Epithelial cell of proximal tubule (primary cell): ENCODE results near the gene ATF1. TPM values are rescaled to one million over a fixed set of nuclear protein-coding genes. Genes with fewer than 3 reads are reported as not detected.
"Not testable (repeated sequence)": the region's sequence is repeated elsewhere in the genome, so short reads cannot be mapped to it uniquely, and the experiment has no call there.

ENCODE experiments used
- DNase-seq: peaks from one replicate; pipeline ENCODE4 v3.0.0-alpha.2; 2011; ENCODE audit warnings: low read depth
- H3K4me3 ChIP-seq: 2 replicates; pipeline ENCODE4 v1.5.1; 2011; ENCODE audit warnings: low read depth, mild to moderate bottlenecking, low read length
- total RNA-seq: library from RNA; depleted of rRNA; stranded (reverse); fragments of >200 nt; gene quantifications from 2 replicates; pipeline ENCODE4 v1.2.3, GENCODE V29; 2015
- TF ChIP-seq, protein P1 (sequence below): conservative IDR thresholded peaks from 2 replicates; pipeline ENCODE4 v1.5.1; 2012; ENCODE audit warnings: low read depth, mild to moderate bottlenecking, low read length

The ATF1 gene
- total RNA-seq, 1 donor from 2014 or later = 7.8 TPM

DNA sequence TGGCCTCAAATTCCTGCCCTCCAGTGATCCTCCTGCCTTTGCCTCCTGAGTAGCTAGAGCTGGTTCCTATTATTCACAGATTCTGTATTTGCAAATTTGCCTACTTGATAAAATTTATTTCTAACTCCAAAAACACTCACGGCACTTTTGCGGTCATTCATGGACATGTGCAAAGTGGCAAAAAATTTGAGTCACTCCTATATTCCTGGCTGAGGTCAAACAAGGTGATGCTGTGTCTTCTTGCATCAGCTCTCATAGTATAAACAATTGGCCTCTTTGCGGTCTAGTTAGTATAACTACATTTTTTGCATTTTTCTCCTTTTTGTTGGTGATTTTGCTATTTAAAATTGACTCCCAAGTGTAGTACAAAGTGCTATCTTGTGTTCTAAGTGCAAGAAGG lies 24.7 kb downstream of the ATF1 start:
- DNase-seq = no peak
- no peak overlapping the region for H3K4me3 ChIP-seq
- TF ChIP-seq, protein P1, sequence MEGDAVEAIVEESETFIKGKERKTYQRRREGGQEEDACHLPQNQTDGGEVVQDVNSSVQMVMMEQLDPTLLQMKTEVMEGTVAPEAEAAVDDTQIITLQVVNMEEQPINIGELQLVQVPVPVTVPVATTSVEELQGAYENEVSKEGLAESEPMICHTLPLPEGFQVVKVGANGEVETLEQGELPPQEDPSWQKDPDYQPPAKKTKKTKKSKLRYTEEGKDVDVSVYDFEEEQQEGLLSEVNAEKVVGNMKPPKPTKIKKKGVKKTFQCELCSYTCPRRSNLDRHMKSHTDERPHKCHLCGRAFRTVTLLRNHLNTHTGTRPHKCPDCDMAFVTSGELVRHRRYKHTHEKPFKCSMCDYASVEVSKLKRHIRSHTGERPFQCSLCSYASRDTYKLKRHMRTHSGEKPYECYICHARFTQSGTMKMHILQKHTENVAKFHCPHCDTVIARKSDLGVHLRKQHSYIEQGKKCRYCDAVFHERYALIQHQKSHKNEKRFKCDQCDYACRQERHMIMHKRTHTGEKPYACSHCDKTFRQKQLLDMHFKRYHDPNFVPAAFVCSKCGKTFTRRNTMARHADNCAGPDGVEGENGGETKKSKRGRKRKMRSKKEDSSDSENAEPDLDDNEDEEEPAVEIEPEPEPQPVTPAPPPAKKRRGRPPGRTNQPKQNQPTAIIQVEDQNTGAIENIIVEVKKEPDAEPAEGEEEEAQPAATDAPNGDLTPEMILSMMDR = no peak

DNA sequence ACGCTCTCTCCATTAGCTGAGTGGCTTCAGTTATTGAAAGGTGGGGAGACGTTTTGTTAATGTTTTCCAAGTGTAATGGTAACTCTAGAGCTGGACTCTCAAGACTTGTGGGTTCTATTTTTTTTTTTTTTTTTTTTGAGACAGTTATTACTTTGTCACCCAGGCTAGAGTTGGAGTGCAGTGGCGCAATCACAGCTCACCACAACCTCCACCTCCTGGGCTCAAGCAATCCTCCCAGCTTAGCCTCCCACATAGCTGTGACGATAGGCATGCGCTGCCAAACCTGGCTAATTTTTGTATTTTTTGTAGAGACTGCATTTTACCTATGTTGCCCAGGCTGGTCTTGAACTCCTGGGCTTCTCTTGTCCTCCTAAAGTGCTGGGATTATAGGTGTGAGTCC lies 26.2 kb downstream of the ATF1 start:
- no peak overlapping the region for H3K4me3 ChIP-seq
- no peak for DNase-seq
- TF ChIP-seq, protein P1 = no peak

DNA sequence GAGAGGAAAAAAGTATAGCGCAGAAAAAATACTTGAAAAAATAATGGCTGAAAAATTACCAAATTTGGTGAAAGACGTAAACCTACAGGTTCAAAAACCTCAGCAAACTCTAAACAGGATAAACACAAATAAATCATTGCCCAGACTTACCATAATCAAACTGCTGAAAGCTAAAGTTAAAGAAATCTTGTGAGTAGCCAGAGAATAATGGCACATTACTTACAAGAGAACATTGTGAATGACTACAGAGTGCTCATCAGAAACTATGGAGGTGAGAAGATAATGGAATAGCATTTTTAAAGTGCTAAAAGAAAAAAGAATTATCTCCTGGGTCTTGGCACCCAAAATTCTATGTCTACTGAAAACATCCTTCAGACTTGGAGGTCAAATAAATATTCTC lies 36.0 kb downstream of the ATF1 start:
- no peak overlapping the region for H3K4me3 ChIP-seq
- no peak for DNase-seq
- TF ChIP-seq, protein P1 = no peak

DNA sequence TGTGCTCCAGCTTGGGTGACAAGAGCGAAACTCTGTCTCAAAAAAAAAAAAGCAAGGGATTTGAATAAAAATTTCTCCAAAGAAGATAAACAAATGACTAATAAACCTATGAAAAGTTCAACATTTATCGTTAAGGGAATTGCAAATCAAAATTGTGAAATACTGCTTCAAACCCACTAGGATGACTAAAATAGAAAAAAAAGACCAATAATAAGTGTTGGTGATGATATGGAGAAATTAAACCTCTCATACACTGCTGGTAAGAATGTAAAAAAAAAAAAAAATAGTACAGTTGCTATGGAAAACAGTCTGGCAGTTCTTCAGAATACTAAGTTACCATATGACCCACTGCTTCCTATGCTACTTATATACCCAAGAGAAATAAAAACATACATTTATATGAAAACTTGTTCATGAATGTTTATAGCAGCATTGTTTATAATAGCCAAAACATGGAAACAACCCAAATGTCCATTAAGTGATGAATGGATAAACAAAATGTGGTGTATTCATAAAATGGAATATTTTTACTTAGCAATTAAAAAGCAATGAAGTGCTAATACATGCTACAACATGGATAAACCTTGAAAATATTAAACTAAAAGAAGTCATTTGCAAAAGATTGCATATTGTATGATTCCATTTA lies 39.5 kb downstream of the ATF1 start:
- DNase-seq = no peak
- H3K4me3 ChIP-seq = no peak overlapping the region
- TF ChIP-seq, protein P1 = no peak

DNA sequence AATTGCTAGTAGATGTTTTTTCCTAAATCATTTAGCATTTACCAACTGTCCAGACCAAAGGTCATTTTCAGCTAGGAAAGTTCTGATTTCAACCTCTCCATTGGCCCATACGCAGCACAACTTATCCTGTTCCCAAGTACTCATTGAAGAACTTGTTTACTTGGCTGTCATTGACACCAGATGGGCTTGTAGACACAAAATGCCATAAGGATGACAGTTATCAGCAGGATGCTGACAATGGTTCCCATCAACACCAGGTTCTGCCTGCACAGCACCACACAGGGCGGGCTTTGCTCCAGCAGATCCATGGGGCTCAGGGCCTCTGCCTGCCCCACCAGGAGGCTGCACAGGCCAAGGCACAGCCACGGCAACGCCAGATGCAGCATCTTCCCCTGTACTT lies 42.3 kb downstream of the ATF1 start:
- TF ChIP-seq, protein P1 = no peak
- DNase-seq = no peak
- no peak overlapping the region for H3K4me3 ChIP-seq

DNA sequence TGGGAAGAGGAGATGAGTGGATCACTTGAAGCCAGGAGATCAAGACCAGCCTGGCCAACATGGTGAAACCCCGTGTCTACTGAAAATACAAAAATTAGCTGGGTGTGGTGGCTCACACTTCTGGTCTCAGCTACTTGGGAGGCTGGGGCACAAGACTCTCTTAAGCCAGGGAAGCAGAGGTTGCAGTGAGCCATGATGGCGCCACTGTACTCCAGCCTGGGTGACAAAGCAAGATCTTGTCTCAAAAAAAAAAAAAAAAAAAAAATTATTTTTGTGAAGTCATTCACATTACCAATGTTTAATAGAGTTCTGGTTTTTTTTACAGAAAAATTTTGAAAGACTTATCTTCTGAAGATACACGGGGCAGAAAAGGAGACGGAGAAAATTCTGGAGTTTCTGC lies 45.2 kb downstream of the ATF1 start:
- not testable (repeated sequence) for H3K4me3 ChIP-seq, DNase-seq

DNA sequence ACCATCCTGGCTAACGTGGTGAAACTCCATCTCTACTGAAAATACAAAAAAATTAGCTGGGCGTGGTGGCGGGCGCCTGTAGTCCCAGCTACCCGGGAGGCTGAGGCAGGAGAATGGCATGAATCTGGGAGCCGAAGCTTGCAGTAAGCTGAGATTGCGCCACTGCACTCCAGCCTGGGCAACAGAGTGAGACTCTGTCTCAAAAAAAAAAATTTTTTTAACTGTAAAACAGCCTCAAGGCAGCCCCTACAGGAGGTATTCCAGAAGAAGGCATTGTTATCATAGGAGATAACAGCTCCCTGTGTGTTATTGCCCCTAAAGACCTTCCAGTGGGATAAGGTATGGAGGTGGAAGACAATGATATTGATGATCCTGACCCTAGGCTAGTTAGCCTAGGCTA lies 51.0 kb downstream of the ATF1 start:
- DNase-seq, H3K4me3 ChIP-seq: not testable (repeated sequence)

DNA sequence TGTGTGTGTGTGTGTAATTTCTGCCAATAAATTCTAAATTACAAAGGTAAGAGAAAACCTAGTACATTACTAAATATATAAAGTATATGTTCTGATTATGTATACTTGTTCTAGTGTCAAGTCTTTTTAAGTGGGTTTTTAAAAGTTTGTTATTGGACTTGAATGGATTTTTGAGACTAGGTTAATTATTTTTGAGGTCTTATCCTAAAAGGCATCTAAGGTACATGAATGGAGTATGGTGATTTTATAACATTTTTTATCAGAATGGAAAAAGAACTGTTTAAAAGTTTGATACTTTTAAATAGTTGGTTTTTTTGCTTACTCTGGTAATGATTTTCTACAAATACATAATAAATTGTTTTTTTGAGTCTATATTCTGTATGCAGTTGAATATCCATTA lies 56.3 kb downstream of the ATF1 start:
- no peak for DNase-seq
- H3K4me3 ChIP-seq = no peak overlapping the region
- TF ChIP-seq, protein P1 = no peak
